ENCODE data around the gene DTNB. TPM values are rescaled to one million over a fixed set of nuclear protein-coding genes. Genes with fewer than 3 reads are reported as not detected.

Gene DTNB
- polyA plus RNA-seq, 1 donor from 2014 or later, result 22.5 TPM

- Histone ChIP-seq H3K4me2 (ENCODE audit: low read length) (no peak overlapping the region), H3K36me3 (ENCODE audit: insufficient read depth, low read length) (no peaks in the 10 kb centered on the region), H3K9me2 (ENCODE audit: insufficient read depth, low read length) (no peaks in the 10 kb centered on the region), H3K9me3 (ENCODE audit: low read length) (no peaks in the 10 kb centered on the region), H3K27me3 (ENCODE audit: insufficient read depth, low read depth, low read length) (no peaks in the 10 kb centered on the region), H4K20me1 (ENCODE audit: insufficient read depth) (no peaks in the 10 kb centered on the region), H2AFZ (ENCODE audit: low read depth, low read length) (no peak overlapping the region), H3K9ac (ENCODE audit: low read length) (no peak overlapping the region), H3K27ac (ENCODE audit: low read length) (no peak overlapping the region), H3F3A (ENCODE audit: insufficient read depth, low read length, poor library complexity, severe bottlenecking) (no peaks in the 10 kb centered on the region), H3K79me2 (replicated peaks; ENCODE audit: insufficient read depth, low read length) (no peaks in the 10 kb centered on the region), H3K4me3 (ENCODE audit: low read length) (no peak overlapping the region)
- no peak for TF ChIP-seq EP300 (conservative IDR thresholded peaks at IDR 0.05; ENCODE audit: poor library complexity, severe bottlenecking)
- no peak for TF ChIP-seq RAD21 (conservative IDR thresholded peaks at IDR 0.05)
- TF ChIP-seq MXI1 (conservative IDR thresholded peaks at IDR 0.05; ENCODE audit: poor library complexity, severe bottlenecking), result no peak
- TF ChIP-seq EZH2 (IDR thresholded peaks at IDR 0.05; ENCODE audit: borderline replicate concordance, insufficient read depth, low read length, poor library complexity, severe bottlenecking), result no peak
- TF ChIP-seq SMC3 (conservative IDR thresholded peaks at IDR 0.05; ENCODE audit: poor library complexity), result no peak
- TF ChIP-seq CTCF (IDR thresholded peaks at IDR 0.05; ENCODE audit: poor library complexity, severe bottlenecking), result no peak
- no peak for TF ChIP-seq TAF1 (IDR thresholded peaks at IDR 0.05; ENCODE audit: low read depth)
- TF ChIP-seq POLR2AphosphoS5 (IDR thresholded peaks at IDR 0.05), result no peak
- TF ChIP-seq REST (IDR thresholded peaks at IDR 0.05; ENCODE audit: borderline replicate concordance), result no peak
These were observed 84.8 kb downstream of the DTNB start for GRCh38 chr2:25588576-25588975.

- Histone ChIP-seq H3F3A (ENCODE audit: insufficient read depth, low read length, poor library complexity, severe bottlenecking) (no peaks in the 10 kb centered on the region), H4K20me1 (ENCODE audit: insufficient read depth) (no peaks in the 10 kb centered on the region), H3K9me3 (ENCODE audit: low read length) (no peaks in the 10 kb centered on the region), H3K27me3 (ENCODE audit: insufficient read depth, low read depth, low read length) (no peaks in the 10 kb centered on the region), H3K4me3 (ENCODE audit: low read length) (no peak overlapping the region), H3K9ac (ENCODE audit: low read length) (no peak overlapping the region), H3K79me2 (replicated peaks; ENCODE audit: insufficient read depth, low read length) (no peaks in the 10 kb centered on the region), H3K9me2 (ENCODE audit: insufficient read depth, low read length) (no peaks in the 10 kb centered on the region), H2AFZ (ENCODE audit: low read depth, low read length) (no peak overlapping the region), H3K4me2 (ENCODE audit: low read length) (no peak overlapping the region), H3K36me3 (ENCODE audit: insufficient read depth, low read length) (no peaks in the 10 kb centered on the region), H3K27ac (ENCODE audit: low read length) (no peak overlapping the region)
- TF ChIP-seq MXI1 (conservative IDR thresholded peaks at IDR 0.05; ENCODE audit: poor library complexity, severe bottlenecking) (no peak), EP300 (conservative IDR thresholded peaks at IDR 0.05; ENCODE audit: poor library complexity, severe bottlenecking) (no peak), POLR2AphosphoS5 (IDR thresholded peaks at IDR 0.05) (no peak), RAD21 (conservative IDR thresholded peaks at IDR 0.05) (no peak), REST (IDR thresholded peaks at IDR 0.05; ENCODE audit: borderline replicate concordance) (no peak), TAF1 (IDR thresholded peaks at IDR 0.05; ENCODE audit: low read depth) (no peak), SMC3 (conservative IDR thresholded peaks at IDR 0.05; ENCODE audit: poor library complexity) (no peak), CTCF (IDR thresholded peaks at IDR 0.05; ENCODE audit: poor library complexity, severe bottlenecking) (no peak), EZH2 (IDR thresholded peaks at IDR 0.05; ENCODE audit: borderline replicate concordance, insufficient read depth, low read length, poor library complexity, severe bottlenecking) (no peak)
These were observed 86.0 kb downstream of the DTNB start for GRCh38 chr2:25587361-25587760.
